ENCODE measurements around the gene MAN2A1. TPM values are rescaled to one million over a fixed set of nuclear protein-coding genes. Genes with fewer than 3 reads are reported as not detected.

Gene MAN2A1
- total RNA-seq, 1 experiment from 2014 or later = 86.6 TPM

DNA sequence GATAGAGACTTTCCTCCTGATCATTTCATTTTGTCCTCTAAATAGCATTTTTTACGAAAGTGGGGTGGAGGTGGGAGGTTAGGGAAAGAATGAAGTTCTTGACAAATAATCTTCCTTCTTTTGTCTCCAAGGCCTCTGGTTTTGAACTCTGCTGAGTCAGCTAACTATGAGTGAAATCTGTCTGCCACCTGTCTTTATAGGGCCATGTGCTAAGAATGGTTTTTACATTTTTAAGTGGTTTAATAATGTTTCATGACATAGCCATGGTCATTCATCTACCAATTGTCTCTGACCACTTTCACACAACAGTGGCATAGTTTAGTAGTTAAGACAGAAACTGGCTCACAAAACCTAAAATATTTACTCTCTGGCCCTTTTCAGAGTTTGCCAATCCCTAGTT lies 7.6 kb downstream of the MAN2A1 start:
- 0 out of 2 replicates have a peak overlapping the region, but pooled peaks have one; percentile 18 for H3K27ac Mint-ChIP-seq
- DNase-seq (ENCODE audit: low spot score) (no peak), ATAC-seq (no peak)
- ChIA-PET CTCF (interaction anchor here (3.6 kb wide), 1 partner anchor 9 kb away, joined by 15 read pairs; no protein-coding TSS in a partner anchor), POLR2A (interaction anchor here (0.6 kb wide), 1 partner anchor 41 kb away, joined by 4 read pairs; no protein-coding TSS in a partner anchor)
- no peaks in the 10 kb centered on the region for H3K9me3 Mint-ChIP-seq
- no peaks in the 10 kb centered on the region for H3K27me3 Mint-ChIP-seq (ENCODE audit: low read depth)
- peaks cover 10% of the 10 kb centered on the region for H3K36me3 Mint-ChIP-seq
- peaks cover 97% of the 10 kb centered on the region for H3K4me1 Mint-ChIP-seq
- TF ChIP-seq ZNF317 (CRISPR knock-in tag; IDR thresholded peaks at IDR 0.05; ENCODE audit: borderline replicate concordance, low read depth) = no peak
- no peak for TF ChIP-seq SMAD3 (CRISPR knock-in tag; IDR thresholded peaks at IDR 0.05; ENCODE audit: borderline replicate concordance)
- no peak for TF ChIP-seq TEAD4 (CRISPR knock-in tag; IDR thresholded peaks at IDR 0.05)
- no peak for TF ChIP-seq TP53 (CRISPR knock-in tag; IDR thresholded peaks at IDR 0.05)
- TF ChIP-seq, protein P1, sequence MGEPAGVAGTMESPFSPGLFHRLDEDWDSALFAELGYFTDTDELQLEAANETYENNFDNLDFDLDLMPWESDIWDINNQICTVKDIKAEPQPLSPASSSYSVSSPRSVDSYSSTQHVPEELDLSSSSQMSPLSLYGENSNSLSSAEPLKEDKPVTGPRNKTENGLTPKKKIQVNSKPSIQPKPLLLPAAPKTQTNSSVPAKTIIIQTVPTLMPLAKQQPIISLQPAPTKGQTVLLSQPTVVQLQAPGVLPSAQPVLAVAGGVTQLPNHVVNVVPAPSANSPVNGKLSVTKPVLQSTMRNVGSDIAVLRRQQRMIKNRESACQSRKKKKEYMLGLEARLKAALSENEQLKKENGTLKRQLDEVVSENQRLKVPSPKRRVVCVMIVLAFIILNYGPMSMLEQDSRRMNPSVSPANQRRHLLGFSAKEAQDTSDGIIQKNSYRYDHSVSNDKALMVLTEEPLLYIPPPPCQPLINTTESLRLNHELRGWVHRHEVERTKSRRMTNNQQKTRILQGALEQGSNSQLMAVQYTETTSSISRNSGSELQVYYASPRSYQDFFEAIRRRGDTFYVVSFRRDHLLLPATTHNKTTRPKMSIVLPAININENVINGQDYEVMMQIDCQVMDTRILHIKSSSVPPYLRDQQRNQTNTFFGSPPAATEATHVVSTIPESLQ (CRISPR knock-in tag; IDR thresholded peaks at IDR 0.05) = no peak
- no peak for TF ChIP-seq CREM (CRISPR knock-in tag; IDR thresholded peaks at IDR 0.05)
- TF ChIP-seq, protein P2, sequence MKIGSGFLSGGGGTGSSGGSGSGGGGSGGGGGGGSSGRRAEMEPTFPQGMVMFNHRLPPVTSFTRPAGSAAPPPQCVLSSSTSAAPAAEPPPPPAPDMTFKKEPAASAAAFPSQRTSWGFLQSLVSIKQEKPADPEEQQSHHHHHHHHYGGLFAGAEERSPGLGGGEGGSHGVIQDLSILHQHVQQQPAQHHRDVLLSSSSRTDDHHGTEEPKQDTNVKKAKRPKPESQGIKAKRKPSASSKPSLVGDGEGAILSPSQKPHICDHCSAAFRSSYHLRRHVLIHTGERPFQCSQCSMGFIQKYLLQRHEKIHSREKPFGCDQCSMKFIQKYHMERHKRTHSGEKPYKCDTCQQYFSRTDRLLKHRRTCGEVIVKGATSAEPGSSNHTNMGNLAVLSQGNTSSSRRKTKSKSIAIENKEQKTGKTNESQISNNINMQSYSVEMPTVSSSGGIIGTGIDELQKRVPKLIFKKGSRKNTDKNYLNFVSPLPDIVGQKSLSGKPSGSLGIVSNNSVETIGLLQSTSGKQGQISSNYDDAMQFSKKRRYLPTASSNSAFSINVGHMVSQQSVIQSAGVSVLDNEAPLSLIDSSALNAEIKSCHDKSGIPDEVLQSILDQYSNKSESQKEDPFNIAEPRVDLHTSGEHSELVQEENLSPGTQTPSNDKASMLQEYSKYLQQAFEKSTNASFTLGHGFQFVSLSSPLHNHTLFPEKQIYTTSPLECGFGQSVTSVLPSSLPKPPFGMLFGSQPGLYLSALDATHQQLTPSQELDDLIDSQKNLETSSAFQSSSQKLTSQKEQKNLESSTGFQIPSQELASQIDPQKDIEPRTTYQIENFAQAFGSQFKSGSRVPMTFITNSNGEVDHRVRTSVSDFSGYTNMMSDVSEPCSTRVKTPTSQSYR (CRISPR knock-in tag; IDR thresholded peaks at IDR 0.05) = no peak
- no peak for TF ChIP-seq MYBL2 (CRISPR knock-in tag; IDR thresholded peaks at IDR 0.05)
- TF ChIP-seq GRHL2 (CRISPR knock-in tag; IDR thresholded peaks at IDR 0.05; ENCODE audit: insufficient replicate concordance, severe bottlenecking) = no peak
- TF ChIP-seq, protein P3, sequence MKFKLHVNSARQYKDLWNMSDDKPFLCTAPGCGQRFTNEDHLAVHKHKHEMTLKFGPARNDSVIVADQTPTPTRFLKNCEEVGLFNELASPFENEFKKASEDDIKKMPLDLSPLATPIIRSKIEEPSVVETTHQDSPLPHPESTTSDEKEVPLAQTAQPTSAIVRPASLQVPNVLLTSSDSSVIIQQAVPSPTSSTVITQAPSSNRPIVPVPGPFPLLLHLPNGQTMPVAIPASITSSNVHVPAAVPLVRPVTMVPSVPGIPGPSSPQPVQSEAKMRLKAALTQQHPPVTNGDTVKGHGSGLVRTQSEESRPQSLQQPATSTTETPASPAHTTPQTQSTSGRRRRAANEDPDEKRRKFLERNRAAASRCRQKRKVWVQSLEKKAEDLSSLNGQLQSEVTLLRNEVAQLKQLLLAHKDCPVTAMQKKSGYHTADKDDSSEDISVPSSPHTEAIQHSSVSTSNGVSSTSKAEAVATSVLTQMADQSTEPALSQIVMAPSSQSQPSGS (CRISPR knock-in tag; IDR thresholded peaks at IDR 0.05; ENCODE audit: borderline replicate concordance, low read depth) = no peak
- no peak for TF ChIP-seq ZNF423 (CRISPR knock-in tag; IDR thresholded peaks at IDR 0.05)
- no peak for TF ChIP-seq ZNF416 (CRISPR knock-in tag; IDR thresholded peaks at IDR 0.05)
- no peak for TF ChIP-seq ZNF138 (CRISPR knock-in tag; conservative IDR thresholded peaks at IDR 0.05)
- TF ChIP-seq, protein P4, sequence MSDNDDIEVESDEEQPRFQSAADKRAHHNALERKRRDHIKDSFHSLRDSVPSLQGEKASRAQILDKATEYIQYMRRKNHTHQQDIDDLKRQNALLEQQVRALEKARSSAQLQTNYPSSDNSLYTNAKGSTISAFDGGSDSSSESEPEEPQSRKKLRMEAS (CRISPR knock-in tag; IDR thresholded peaks at IDR 0.05) = no peak
- TF ChIP-seq HMGA2 (CRISPR knock-in tag; IDR thresholded peaks at IDR 0.05) = no peak
- no peak overlapping the region for H3K4me3 Mint-ChIP-seq

DNA sequence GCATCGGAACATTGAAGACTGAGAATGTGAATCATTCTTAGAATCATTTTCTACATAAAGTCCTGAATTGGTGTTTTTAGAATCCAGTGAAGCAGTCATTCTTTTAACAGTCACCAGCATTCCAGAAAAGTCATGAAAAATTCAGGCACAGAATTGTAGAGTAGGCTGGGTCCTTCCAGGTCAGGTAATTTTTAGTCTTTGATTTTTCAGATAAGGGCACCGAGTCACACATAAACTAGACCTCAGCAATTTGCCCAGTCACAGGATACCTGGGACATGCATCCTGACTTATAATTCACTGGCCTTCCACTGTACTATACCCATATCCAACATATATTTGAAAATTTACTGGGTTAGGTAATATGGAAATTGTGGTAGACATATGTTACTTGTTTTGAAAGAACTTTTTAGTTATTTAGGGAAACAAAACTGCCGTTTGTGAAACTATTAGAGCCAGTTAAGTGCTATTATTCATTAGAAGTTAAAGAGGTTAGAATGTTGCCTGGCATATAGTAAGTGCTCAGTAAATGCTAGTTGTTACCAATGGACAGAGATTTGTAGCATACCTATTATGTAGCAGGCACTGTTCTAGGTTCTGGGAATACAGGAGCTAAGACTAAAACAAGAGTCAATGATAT lies 10.9 kb downstream of the MAN2A1 start:
- no peak overlapping the region for H3K4me3 Mint-ChIP-seq
- H3K27ac Mint-ChIP-seq = peak overlapping the region; percentile 66; the same call in 1 of the 2 replicates
- peaks cover 10% of the 10 kb centered on the region for H3K36me3 Mint-ChIP-seq
- no peaks in the 10 kb centered on the region for H3K9me3 Mint-ChIP-seq
- DNase-seq (ENCODE audit: low spot score) (no peak), ATAC-seq (no peak)
- ChIA-PET CTCF (interaction anchor here (1.4 to 1.8 kb wide), 2 partner anchors 10 to 12 kb away, joined by 5 to 9 read pairs; partner anchors contain the start of gene MAN2A1), POLR2A (no interaction called here)
- peaks cover 91% of the 10 kb centered on the region for H3K4me1 Mint-ChIP-seq
- H3K27me3 Mint-ChIP-seq (ENCODE audit: low read depth) = no peaks in the 10 kb centered on the region
- TF ChIP-seq FOXP1 (CRISPR knock-in tag; IDR thresholded peaks at IDR 0.05; ENCODE audit: borderline replicate concordance) (no peak), CREM (CRISPR knock-in tag; IDR thresholded peaks at IDR 0.05) (no peak), JAZF1 (CRISPR knock-in tag; IDR thresholded peaks at IDR 0.05) (no peak), NFYB (CRISPR knock-in tag; conservative IDR thresholded peaks at IDR 0.05; ENCODE audit: low read depth) (no peak)
- TF ChIP-seq, protein P5, sequence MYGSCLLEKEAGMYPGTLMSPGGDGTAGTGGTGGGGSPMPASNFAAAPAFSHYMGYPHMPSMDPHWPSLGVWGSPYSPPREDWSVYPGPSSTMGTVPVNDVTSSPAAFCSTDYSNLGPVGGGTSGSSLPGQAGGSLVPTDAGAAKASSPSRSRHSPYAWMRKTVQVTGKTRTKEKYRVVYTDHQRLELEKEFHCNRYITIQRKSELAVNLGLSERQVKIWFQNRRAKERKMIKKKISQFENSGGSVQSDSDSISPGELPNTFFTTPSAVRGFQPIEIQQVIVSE (CRISPR knock-in tag; IDR thresholded peaks at IDR 0.05; ENCODE audit: borderline replicate concordance) = no peak
- TF ChIP-seq, protein P4 (CRISPR knock-in tag; IDR thresholded peaks at IDR 0.05) = no peak
- TF ChIP-seq, protein P6, sequence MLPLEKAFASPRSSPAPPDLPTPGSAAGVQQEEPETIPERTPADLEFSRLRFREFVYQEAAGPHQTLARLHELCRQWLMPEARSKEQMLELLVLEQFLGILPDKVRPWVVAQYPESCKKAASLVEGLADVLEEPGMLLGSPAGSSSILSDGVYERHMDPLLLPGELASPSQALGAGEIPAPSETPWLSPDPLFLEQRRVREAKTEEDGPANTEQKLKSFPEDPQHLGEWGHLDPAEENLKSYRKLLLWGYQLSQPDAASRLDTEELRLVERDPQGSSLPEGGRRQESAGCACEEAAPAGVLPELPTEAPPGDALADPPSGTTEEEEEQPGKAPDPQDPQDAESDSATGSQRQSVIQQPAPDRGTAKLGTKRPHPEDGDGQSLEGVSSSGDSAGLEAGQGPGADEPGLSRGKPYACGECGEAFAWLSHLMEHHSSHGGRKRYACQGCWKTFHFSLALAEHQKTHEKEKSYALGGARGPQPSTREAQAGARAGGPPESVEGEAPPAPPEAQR (CRISPR knock-in tag; IDR thresholded peaks at IDR 0.05) = no peak
- TF ChIP-seq, protein P7, sequence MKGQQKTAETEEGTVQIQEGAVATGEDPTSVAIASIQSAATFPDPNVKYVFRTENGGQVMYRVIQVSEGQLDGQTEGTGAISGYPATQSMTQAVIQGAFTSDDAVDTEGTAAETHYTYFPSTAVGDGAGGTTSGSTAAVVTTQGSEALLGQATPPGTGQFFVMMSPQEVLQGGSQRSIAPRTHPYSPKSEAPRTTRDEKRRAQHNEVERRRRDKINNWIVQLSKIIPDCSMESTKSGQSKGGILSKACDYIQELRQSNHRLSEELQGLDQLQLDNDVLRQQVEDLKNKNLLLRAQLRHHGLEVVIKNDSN (CRISPR knock-in tag; IDR thresholded peaks at IDR 0.05) = no peak
- TF ChIP-seq, protein P8, sequence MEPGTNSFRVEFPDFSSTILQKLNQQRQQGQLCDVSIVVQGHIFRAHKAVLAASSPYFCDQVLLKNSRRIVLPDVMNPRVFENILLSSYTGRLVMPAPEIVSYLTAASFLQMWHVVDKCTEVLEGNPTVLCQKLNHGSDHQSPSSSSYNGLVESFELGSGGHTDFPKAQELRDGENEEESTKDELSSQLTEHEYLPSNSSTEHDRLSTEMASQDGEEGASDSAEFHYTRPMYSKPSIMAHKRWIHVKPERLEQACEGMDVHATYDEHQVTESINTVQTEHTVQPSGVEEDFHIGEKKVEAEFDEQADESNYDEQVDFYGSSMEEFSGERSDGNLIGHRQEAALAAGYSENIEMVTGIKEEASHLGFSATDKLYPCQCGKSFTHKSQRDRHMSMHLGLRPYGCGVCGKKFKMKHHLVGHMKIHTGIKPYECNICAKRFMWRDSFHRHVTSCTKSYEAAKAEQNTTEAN (CRISPR knock-in tag; IDR thresholded peaks at IDR 0.05) = no peak

All from WTC11 (cell line).